WTC11 (cell line): Measurements from ENCODE around the gene ITPR1. TPM values are rescaled to one million over a fixed set of nuclear protein-coding genes. Genes with fewer than 3 reads are reported as not detected.

Experiments
- ATAC-seq: fragments of 200-7000 bp; cut with Tn5 transposase; 2 replicates; pipeline ENCODE4 v1.10.0; 2021; ENCODE audit warnings: mild to moderate bottlenecking, moderate library complexity
- CTCF ChIA-PET: fragments of 300-600 bp; sonication (Branson Sonifier 250); formaldehyde crosslinking; loops from one replicate; lab custom pipeline; 2021; ENCODE audit warnings: antibody characterized with exemption; lab: Charles Lee
- POLR2A ChIA-PET: fragments of 350-600 bp; sonication (Branson Sonifier 250); formaldehyde crosslinking; loops from one replicate; lab custom pipeline; 2021; ENCODE audit warnings: antibody characterized with exemption; lab: Charles Lee
- DNase-seq: peaks from one replicate; pipeline ENCODE4 v3.0.0; 2021; ENCODE audit warnings: low spot score
- H3K27ac Mint-ChIP-seq: 2 replicates; pipeline ENCODE4 v1.8.0; 2021; ENCODE audit warnings: mixed read lengths
- H3K27me3 Mint-ChIP-seq: 2 replicates; pipeline ENCODE4 v1.8.0; 2021; ENCODE audit warnings: low read depth, mild to moderate bottlenecking, moderate library complexity, mixed read lengths
- H3K36me3 Mint-ChIP-seq: 2 replicates; pipeline ENCODE4 v1.8.0; 2021; ENCODE audit warnings: mixed read lengths
- H3K4me1 Mint-ChIP-seq: 2 replicates; pipeline ENCODE4 v1.8.0; 2022; ENCODE audit warnings: mixed read lengths
- H3K4me3 Mint-ChIP-seq: 2 replicates; pipeline ENCODE4 v1.8.0; 2021; ENCODE audit warnings: mild to moderate bottlenecking, moderate library complexity, mixed read lengths
- H3K9me3 Mint-ChIP-seq: 2 replicates; pipeline ENCODE4 v1.8.0; 2021; ENCODE audit warnings: mixed read lengths
- ATF6 ChIP-seq: sonication (generic); formaldehyde crosslinking; IDR thresholded peaks from 2 replicates; pipeline ENCODE4 v1.8.1; 2023; ENCODE audit warnings: mild to moderate bottlenecking, missing genetic modification reagents
- CTCF ChIP-seq: fragments of 200-600 bp; IDR thresholded peaks from 2 replicates; pipeline ENCODE4 v1.8.0; 2022; ENCODE audit warnings: antibody characterized with exemption
- ESRRA ChIP-seq: sonication (generic); formaldehyde crosslinking; IDR thresholded peaks from 2 replicates; pipeline ENCODE4 v1.8.1; 2022; ENCODE audit warnings: mild to moderate bottlenecking, missing genetic modification reagents, borderline replicate concordance
- GTF2I ChIP-seq: fragments of 250-450 bp; sonication (Bioruptor Pico); conservative IDR thresholded peaks from 2 replicates; pipeline ENCODE4 v1.4.0; 2021; ENCODE audit warnings: mild to moderate bottlenecking
- IRF2 ChIP-seq: sonication (generic); formaldehyde crosslinking; IDR thresholded peaks from 2 replicates; pipeline ENCODE4 v1.8.0; 2022; ENCODE audit warnings: low read depth, missing genetic modification reagents, borderline replicate concordance
- JUN ChIP-seq: sonication (generic); formaldehyde crosslinking; IDR thresholded peaks from 2 replicates; pipeline ENCODE4 v1.8.0; 2023; ENCODE audit warnings: mild to moderate bottlenecking, missing genetic modification reagents
- NFYB ChIP-seq: sonication (generic); formaldehyde crosslinking; conservative IDR thresholded peaks from 2 replicates; pipeline ENCODE4 v1.8.0; 2022; ENCODE audit warnings: low read depth, missing genetic modification reagents
- NR1H2 ChIP-seq: sonication (generic); formaldehyde crosslinking; IDR thresholded peaks from 2 replicates; pipeline ENCODE4 v1.9.0; 2021; ENCODE audit warnings: mild to moderate bottlenecking, moderate library complexity, missing genetic modification reagents
- NR2C2 ChIP-seq: sonication (generic); formaldehyde crosslinking; IDR thresholded peaks from 2 replicates; pipeline ENCODE4 v1.8.0; 2022; ENCODE audit warnings: mild to moderate bottlenecking, missing genetic modification reagents
- NR3C1 ChIP-seq: sonication (generic); formaldehyde crosslinking; conservative IDR thresholded peaks from 2 replicates; pipeline ENCODE4 v1.8.1; 2023; ENCODE audit warnings: low read depth, mild to moderate bottlenecking, missing genetic modification reagents
- RELA ChIP-seq: sonication (generic); formaldehyde crosslinking; IDR thresholded peaks from 2 replicates; pipeline ENCODE4 v1.8.1; 2022; ENCODE audit warnings: missing genetic modification reagents, mild to moderate bottlenecking, borderline replicate concordance
- STAT6 ChIP-seq: sonication (generic); formaldehyde crosslinking; conservative IDR thresholded peaks from 2 replicates; pipeline ENCODE4 v1.8.1; 2023; ENCODE audit warnings: mild to moderate bottlenecking, low read depth, missing genetic modification reagents, moderate library complexity
- TP53 ChIP-seq: sonication (generic); formaldehyde crosslinking; IDR thresholded peaks from 2 replicates; pipeline ENCODE4 v1.8.1; 2023; ENCODE audit warnings: mild to moderate bottlenecking, missing genetic modification reagents
- ZBTB43 ChIP-seq: sonication (generic); formaldehyde crosslinking; IDR thresholded peaks from 2 replicates; pipeline ENCODE4 v1.8.1; 2023; ENCODE audit warnings: mild to moderate bottlenecking, missing genetic modification reagents
- ZNF232 ChIP-seq: sonication (generic); formaldehyde crosslinking; IDR thresholded peaks from 2 replicates; pipeline ENCODE4 v1.8.0; 2022; ENCODE audit warnings: mild to moderate bottlenecking, missing genetic modification reagents
- ZNF263 ChIP-seq: sonication (generic); formaldehyde crosslinking; IDR thresholded peaks from 2 replicates; pipeline ENCODE4 v1.8.1; 2022; ENCODE audit warnings: low read depth, mild to moderate bottlenecking, moderate library complexity, missing genetic modification reagents
- ZNF423 ChIP-seq: fragments of 250-450 bp; sonication (Bioruptor Pico); IDR thresholded peaks from 2 replicates; pipeline ENCODE4 v2.1.2; 2022; ENCODE audit warnings: mild to moderate bottlenecking, moderate library complexity
- total RNA-seq: library from RNA; stranded (reverse); gene quantifications from 3 replicates; pipeline ENCODE4 v1.2.3, GENCODE V29; 2021
- TF ChIP-seq, protein P1 (sequence below): sonication (generic); formaldehyde crosslinking; IDR thresholded peaks from 2 replicates; pipeline ENCODE4 v1.8.0; 2022; ENCODE audit warnings: mild to moderate bottlenecking, missing genetic modification reagents
- TF ChIP-seq, protein P2 (sequence below): sonication (generic); formaldehyde crosslinking; IDR thresholded peaks from 2 replicates; pipeline ENCODE4 v1.8.0; 2023; ENCODE audit warnings: missing genetic modification reagents
- TF ChIP-seq, protein P3 (sequence below): sonication (generic); formaldehyde crosslinking; IDR thresholded peaks from 2 replicates; pipeline ENCODE4 v1.8.0; 2023; ENCODE audit warnings: mild to moderate bottlenecking, missing genetic modification reagents
- TF ChIP-seq, protein P4 (sequence below): fragments of 250-450 bp; sonication (Bioruptor Pico); IDR thresholded peaks from 2 replicates; pipeline ENCODE4 v1.9.0; 2021; ENCODE audit warnings: mild to moderate bottlenecking

Gene ITPR1
- total RNA-seq, 1 experiment from 2014 or later = 11.8 TPM

DNA sequence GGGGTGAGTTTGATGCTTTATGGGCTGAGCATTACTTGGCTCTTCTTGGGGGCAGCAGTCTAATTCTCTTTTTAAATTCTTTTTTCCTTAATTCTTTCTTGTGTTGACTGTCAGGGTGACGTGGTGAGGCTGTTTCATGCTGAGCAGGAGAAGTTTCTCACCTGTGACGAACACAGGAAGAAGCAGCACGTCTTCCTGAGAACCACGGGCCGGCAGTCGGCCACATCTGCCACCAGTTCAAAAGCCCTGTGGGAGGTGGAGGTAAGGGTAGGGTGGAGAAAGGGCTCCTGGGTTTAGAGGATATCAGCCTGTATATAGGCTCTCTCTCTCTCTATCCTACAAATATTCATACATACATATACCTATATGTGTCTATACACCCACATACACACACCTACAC, 152.3 kb downstream of the ITPR1 start:
- Mint-ChIP-seq H3K36me3 (no peaks in the 10 kb centered on the region), H3K4me1 (no peaks in the 10 kb centered on the region), H3K9me3 (no peaks in the 10 kb centered on the region), H3K27me3 (no peaks in the 10 kb centered on the region), H3K4me3 (no peak overlapping the region), H3K27ac (no peak overlapping the region)
- ChIA-PET POLR2A (no interaction called here), CTCF (no interaction called here)
- ATAC-seq = no peak
- TF ChIP-seq, protein P1, sequence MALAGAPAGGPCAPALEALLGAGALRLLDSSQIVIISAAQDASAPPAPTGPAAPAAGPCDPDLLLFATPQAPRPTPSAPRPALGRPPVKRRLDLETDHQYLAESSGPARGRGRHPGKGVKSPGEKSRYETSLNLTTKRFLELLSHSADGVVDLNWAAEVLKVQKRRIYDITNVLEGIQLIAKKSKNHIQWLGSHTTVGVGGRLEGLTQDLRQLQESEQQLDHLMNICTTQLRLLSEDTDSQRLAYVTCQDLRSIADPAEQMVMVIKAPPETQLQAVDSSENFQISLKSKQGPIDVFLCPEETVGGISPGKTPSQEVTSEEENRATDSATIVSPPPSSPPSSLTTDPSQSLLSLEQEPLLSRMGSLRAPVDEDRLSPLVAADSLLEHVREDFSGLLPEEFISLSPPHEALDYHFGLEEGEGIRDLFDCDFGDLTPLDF = no peak
- TF ChIP-seq IRF2 (no peak), RELA (CRISPR knock-in tag) (no peak), TP53 (CRISPR knock-in tag) (no peak), STAT6 (CRISPR knock-in tag) (no peak), JUN (CRISPR knock-in tag) (no peak), ZBTB43 (CRISPR knock-in tag) (no peak), NR1H2 (CRISPR knock-in tag) (no peak), NR2C2 (CRISPR knock-in tag) (no peak), ZNF232 (no peak), ATF6 (no peak), NFYB (CRISPR knock-in tag) (no peak)
- TF ChIP-seq, protein P2, sequence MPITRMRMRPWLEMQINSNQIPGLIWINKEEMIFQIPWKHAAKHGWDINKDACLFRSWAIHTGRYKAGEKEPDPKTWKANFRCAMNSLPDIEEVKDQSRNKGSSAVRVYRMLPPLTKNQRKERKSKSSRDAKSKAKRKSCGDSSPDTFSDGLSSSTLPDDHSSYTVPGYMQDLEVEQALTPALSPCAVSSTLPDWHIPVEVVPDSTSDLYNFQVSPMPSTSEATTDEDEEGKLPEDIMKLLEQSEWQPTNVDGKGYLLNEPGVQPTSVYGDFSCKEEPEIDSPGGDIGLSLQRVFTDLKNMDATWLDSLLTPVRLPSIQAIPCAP = no peak
- TF ChIP-seq, protein P3, sequence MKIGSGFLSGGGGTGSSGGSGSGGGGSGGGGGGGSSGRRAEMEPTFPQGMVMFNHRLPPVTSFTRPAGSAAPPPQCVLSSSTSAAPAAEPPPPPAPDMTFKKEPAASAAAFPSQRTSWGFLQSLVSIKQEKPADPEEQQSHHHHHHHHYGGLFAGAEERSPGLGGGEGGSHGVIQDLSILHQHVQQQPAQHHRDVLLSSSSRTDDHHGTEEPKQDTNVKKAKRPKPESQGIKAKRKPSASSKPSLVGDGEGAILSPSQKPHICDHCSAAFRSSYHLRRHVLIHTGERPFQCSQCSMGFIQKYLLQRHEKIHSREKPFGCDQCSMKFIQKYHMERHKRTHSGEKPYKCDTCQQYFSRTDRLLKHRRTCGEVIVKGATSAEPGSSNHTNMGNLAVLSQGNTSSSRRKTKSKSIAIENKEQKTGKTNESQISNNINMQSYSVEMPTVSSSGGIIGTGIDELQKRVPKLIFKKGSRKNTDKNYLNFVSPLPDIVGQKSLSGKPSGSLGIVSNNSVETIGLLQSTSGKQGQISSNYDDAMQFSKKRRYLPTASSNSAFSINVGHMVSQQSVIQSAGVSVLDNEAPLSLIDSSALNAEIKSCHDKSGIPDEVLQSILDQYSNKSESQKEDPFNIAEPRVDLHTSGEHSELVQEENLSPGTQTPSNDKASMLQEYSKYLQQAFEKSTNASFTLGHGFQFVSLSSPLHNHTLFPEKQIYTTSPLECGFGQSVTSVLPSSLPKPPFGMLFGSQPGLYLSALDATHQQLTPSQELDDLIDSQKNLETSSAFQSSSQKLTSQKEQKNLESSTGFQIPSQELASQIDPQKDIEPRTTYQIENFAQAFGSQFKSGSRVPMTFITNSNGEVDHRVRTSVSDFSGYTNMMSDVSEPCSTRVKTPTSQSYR (CRISPR knock-in tag) = no peak
- DNase-seq = no peak

DNA sequence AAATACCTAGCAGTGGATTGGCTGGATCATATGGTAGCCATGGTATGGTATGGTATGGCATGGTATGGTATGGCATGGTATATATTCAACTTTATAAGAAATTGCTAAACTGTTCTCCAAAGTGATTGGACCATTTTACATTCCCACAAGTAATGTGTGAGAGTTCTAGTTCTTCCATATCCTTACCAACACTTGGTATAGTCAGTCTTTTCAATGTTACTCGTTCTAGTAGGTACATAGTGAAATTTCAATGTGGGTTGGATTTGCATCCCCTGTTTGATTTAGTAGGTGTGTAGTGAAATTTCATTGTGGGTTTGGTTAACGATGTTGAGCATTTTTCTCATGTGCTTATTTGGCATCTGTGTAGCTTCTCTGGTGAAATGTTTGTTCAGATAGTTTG, 154.3 kb downstream of the ITPR1 start:
- ChIA-PET CTCF (no interaction called here), POLR2A (no interaction called here)
- no peaks in the 10 kb centered on the region for H3K9me3 Mint-ChIP-seq
- H3K27me3 Mint-ChIP-seq = no peaks in the 10 kb centered on the region
- no peak for DNase-seq
- no peak for ATAC-seq
- H3K4me1 Mint-ChIP-seq = no peaks in the 10 kb centered on the region
- H3K4me3 Mint-ChIP-seq = no peak overlapping the region
- H3K36me3 Mint-ChIP-seq = no peaks in the 10 kb centered on the region
- no peak overlapping the region for H3K27ac Mint-ChIP-seq
- TF ChIP-seq STAT6 (CRISPR knock-in tag) (no peak), GTF2I (CRISPR knock-in tag) (no peak), ESRRA (CRISPR knock-in tag) (no peak), CTCF (no peak), ZNF263 (CRISPR knock-in tag) (no peak), ZNF423 (CRISPR knock-in tag) (no peak), NR3C1 (no peak), TP53 (CRISPR knock-in tag) (no peak)
- TF ChIP-seq, protein P4, sequence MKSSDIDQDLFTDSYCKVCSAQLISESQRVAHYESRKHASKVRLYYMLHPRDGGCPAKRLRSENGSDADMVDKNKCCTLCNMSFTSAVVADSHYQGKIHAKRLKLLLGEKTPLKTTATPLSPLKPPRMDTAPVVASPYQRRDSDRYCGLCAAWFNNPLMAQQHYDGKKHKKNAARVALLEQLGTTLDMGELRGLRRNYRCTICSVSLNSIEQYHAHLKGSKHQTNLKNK (CRISPR knock-in tag) = no peak
